Uterus (tissue), 4 donors: ENCODE measurements around the gene TRAFD1. TPM values are rescaled to one million over a fixed set of nuclear protein-coding genes. Genes with fewer than 3 reads are reported as not detected.

ENCODE experiments used
- DNase-seq, 2 donors: peaks; one replicate each; pipeline ENCODE4 v3.0.0-alpha.2; 2019 to 2020
- H3K27ac ChIP-seq, 2 donors: fragments of 200-600 bp; sonication (generic); 1 replicate in 1 of 2; 2 replicates in 1 of 2; pipeline ENCODE4 v1.5.1; 2016 to 2018
- H3K27me3 ChIP-seq, 2 donors: fragments of 200-600 bp; sonication (generic); one replicate each; pipeline ENCODE4 v1.5.1; 2018 to 2019; ENCODE audit warnings: control low read depth in 1 of 2
- H3K36me3 ChIP-seq, 2 donors: fragments of 200-600 bp; sonication (generic); one replicate each; pipeline ENCODE4 v1.5.1; 2019; ENCODE audit warnings: control low read depth in 1 of 2
- H3K4me1 ChIP-seq, 2 donors: fragments of 200-600 bp; sonication (generic); one replicate each; pipeline ENCODE4 v1.5.1; 2018 to 2019; ENCODE audit warnings: control low read depth in 1 of 2
- H3K4me3 ChIP-seq, 2 donors: fragments of 200-600 bp; sonication (generic); 1 replicate in 1 of 2; 2 replicates in 1 of 2; pipeline ENCODE4 v1.5.1; 2018 to 2019; ENCODE audit warnings: mild to moderate bottlenecking in 1 of 2
- H3K9me3 ChIP-seq, 2 donors: fragments of 200-600 bp; sonication (generic); one replicate each; pipeline ENCODE4 v1.5.1; 2019; ENCODE audit warnings: control low read depth in 1 of 2
- POLR2A ChIP-seq, 2 donors: fragments of 450-650 bp; IDR thresholded peaks; one replicate each; pipeline ENCODE4 v1.6.1; 2016; ENCODE audit warnings: antibody characterized with exemption in 2 of 2, mild to moderate bottlenecking in 1 of 2, moderate library complexity in 1 of 2
- intact Hi-C: fragments of 100-400 bp; cut with DNase I; formaldehyde crosslinking; loops from one replicate; pipeline ENCODE4 v1.15.1; 2023; ENCODE audit warnings: low total_unique reads
- total RNA-seq, 4 donors: library from RNA; depleted of rRNA in 3 of 4; stranded (reverse); fragments of >200 nt in 3 of 4; gene quantifications; one replicate each; pipeline versions ENCODE4 v1.1.0 to v1.2.4, GENCODE V29; 2014 to 2023
- TF ChIP-seq, protein P1 (sequence below), 4 experiments: fragments of 200-600 bp in 2 of 4; fragments of 450-650 bp in 2 of 4; sonication (generic) in 2 of 4; IDR thresholded peaks; one replicate each; pipeline ENCODE4 v1.5.1; 2016 to 2019; ENCODE audit warnings: antibody characterized with exemption in 4 of 4, mild to moderate bottlenecking in 2 of 4, moderate library complexity in 1 of 4
- donor health status: DM: yes; HTN: yes; CAD: no.

TRAFD1 gene
- 10 to 100 TPM; 29.1 to 51.6 (median 34.4) TPM for total RNA-seq

GRCh38 chr12:112125250-112125999, at the start of gene TRAFD1:
Gene TRAFD1 (plus strand): TSS chr12:112125560. CDS start chr12:112130523, 4,963 bp downstream.
- intact Hi-C loops = no loop called here
- Histone ChIP-seq H3K27me3 (no peaks in the 10 kb centered on the region), H3K36me3 (no peaks in the 10 kb centered on the region), H3K27ac (peak within 1 kb of the TSS; percentile 89 to 92), H3K9me3 (no peaks in the 10 kb centered on the region), H3K4me1 (peaks cover 2 to 19% of the 10 kb centered on the region in 2 donors), H3K4me3 (peak within 1 kb of the TSS; percentile 54 to 90)
- TF ChIP-seq, protein P1, sequence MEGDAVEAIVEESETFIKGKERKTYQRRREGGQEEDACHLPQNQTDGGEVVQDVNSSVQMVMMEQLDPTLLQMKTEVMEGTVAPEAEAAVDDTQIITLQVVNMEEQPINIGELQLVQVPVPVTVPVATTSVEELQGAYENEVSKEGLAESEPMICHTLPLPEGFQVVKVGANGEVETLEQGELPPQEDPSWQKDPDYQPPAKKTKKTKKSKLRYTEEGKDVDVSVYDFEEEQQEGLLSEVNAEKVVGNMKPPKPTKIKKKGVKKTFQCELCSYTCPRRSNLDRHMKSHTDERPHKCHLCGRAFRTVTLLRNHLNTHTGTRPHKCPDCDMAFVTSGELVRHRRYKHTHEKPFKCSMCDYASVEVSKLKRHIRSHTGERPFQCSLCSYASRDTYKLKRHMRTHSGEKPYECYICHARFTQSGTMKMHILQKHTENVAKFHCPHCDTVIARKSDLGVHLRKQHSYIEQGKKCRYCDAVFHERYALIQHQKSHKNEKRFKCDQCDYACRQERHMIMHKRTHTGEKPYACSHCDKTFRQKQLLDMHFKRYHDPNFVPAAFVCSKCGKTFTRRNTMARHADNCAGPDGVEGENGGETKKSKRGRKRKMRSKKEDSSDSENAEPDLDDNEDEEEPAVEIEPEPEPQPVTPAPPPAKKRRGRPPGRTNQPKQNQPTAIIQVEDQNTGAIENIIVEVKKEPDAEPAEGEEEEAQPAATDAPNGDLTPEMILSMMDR (IDR thresholded peaks at IDR 0.05) = no peak
- peak; percentile 96 to 99 for TF ChIP-seq POLR2A (IDR thresholded peaks at IDR 0.05)
- peak; percentile 96 to 99 for DNase-seq

DNA sequence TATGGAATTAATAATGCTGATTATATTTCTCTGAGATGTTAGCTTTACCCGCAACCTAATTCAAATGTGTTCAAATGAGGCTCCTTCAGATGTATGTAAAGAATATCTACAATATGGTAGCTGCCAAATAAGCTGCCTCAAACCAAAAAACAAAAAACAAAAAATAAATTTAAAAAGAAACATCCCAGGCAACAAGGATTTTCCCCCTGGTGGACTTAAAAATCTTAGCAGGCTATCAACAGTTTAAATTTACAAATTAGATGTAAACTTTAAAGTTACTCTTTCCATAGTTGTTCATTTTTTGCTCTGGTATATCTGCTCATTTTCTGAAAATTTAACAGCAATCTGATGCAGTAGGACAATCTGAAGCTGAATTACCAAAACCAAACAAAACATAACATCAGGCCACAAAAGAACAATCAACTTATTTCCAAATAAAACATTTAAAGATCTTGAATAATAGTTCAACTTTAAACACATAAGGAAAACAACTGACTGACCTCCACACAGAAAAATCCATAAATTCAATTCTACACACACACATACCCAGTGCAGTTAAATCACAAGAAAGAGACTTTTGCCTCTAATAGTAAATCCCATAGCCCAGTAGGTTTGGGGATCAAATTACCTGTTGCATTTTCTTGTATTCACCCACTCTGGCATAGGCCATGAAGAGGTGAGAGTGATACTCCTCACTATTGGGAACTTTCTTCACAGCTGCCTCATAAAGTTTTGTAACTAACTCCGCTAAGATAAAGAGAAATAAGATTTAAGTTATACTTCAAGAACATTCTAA, 38.1 kb upstream of the TRAFD1 start:
- intact Hi-C loops = no loop called here
- TF ChIP-seq POLR2A (IDR thresholded peaks at IDR 0.05) = no peak
- TF ChIP-seq, protein P1 (IDR thresholded peaks at IDR 0.05) = no peak
- Histone ChIP-seq H3K36me3 (no peaks in the 10 kb centered on the region), H3K4me3 (no peak overlapping the region), H3K27me3 (no peaks in the 10 kb centered on the region), H3K9me3 (no peaks in the 10 kb centered on the region), H3K27ac (no peak overlapping the region), H3K4me1 (no peaks in the 10 kb centered on the region)
- no peak for DNase-seq

DNA sequence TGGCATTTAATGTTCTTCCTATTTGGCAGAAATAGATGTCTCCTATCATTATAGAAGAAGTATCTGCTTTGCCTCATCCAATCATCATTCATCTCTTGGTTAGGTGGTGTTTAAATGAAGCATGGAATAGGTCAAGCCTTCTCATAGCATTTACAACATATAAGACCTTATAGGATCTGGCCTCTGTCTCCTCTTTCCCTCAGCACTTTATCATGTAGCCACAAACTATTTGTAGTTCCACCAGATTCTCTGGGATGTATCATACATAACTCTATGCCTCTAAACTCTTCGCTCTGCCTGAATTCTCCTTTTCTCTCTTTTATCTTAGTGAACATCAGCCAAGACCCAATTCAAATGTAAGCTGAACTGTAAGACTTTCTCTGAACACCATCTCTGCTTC, 37.5 kb upstream of the TRAFD1 start:
- intact Hi-C loops = no loop called here
- Histone ChIP-seq H3K4me1 (no peaks in the 10 kb centered on the region), H3K36me3 (no peaks in the 10 kb centered on the region), H3K27ac (no peak overlapping the region), H3K4me3 (no peak overlapping the region), H3K9me3 (no peaks in the 10 kb centered on the region), H3K27me3 (no peaks in the 10 kb centered on the region)
- no peak for DNase-seq
- TF ChIP-seq, protein P1 (IDR thresholded peaks at IDR 0.05) = no peak
- no peak for TF ChIP-seq POLR2A (IDR thresholded peaks at IDR 0.05)

GRCh38 chr12:112091563-112091962, 33.8 kb upstream of the TRAFD1 start:
- no peaks in the 10 kb centered on the region for H3K9me3 ChIP-seq
- intact Hi-C loops = no loop called here

More at GRCh38 chr12:112091563-112091962, 33.8 kb upstream of the TRAFD1 start:
- H3K27ac ChIP-seq = no peak overlapping the region
- peaks cover 0 to 1% of the 10 kb centered on the region in 2 donors for H3K4me1 ChIP-seq
- no peaks in the 10 kb centered on the region for H3K36me3 ChIP-seq
- no peak overlapping the region for H3K4me3 ChIP-seq
- no peaks in the 10 kb centered on the region for H3K27me3 ChIP-seq
- no peak for DNase-seq
- TF ChIP-seq, protein P1 (IDR thresholded peaks at IDR 0.05) = no peak
- TF ChIP-seq POLR2A (IDR thresholded peaks at IDR 0.05) = no peak
